Chondrocyte (in vitro differentiated cells): ENCODE measurements around the gene ATP5MG. TPM values are rescaled to one million over a fixed set of nuclear protein-coding genes. Genes with fewer than 3 reads are reported as not detected.

Experiments
- DNase-seq: peaks from one replicate; pipeline ENCODE4 v3.0.0; 2021; ENCODE audit warnings: mixed read lengths, low spot score
- H3K27ac Mint-ChIP-seq: one replicate; pipeline ENCODE4 v1.8.0; 2021; ENCODE audit warnings: mild to moderate bottlenecking, moderate library complexity, mixed read lengths; ENCODE audit not compliant: unreplicated experiment
- H3K27me3 Mint-ChIP-seq: 2 replicates; pipeline ENCODE4 v1.8.0; 2021; ENCODE audit warnings: low read depth, mixed read lengths
- H3K36me3 Mint-ChIP-seq: 2 replicates; pipeline ENCODE4 v1.8.0; 2021; ENCODE audit warnings: low read depth, mixed read lengths
- H3K4me1 Mint-ChIP-seq: 2 replicates; pipeline ENCODE4 v1.8.0; 2021; ENCODE audit warnings: low read depth, mild to moderate bottlenecking, mixed read lengths
- H3K4me3 Mint-ChIP-seq: one replicate; pipeline ENCODE4 v1.8.0; 2021; ENCODE audit warnings: mild to moderate bottlenecking, moderate library complexity, mixed read lengths; ENCODE audit not compliant: unreplicated experiment
- H3K9me3 Mint-ChIP-seq: 2 replicates; pipeline ENCODE4 v1.8.0; 2021; ENCODE audit warnings: low read depth, mixed read lengths
- CTCF ChIP-seq: fragments of 200-600 bp; sonication (generic); IDR thresholded peaks from 2 replicates; pipeline ENCODE4 v1.5.0; 2021; ENCODE audit warnings: antibody characterized with exemption, mild to moderate bottlenecking, moderate library complexity
- total RNA-seq: library from RNA; stranded (reverse); gene quantifications from 3 replicates; pipeline ENCODE4 v1.2.1, GENCODE V29; 2021

ATP5MG gene
- total RNA-seq, 1 donor from 2014 or later = 107 TPM

- H3K4me3 Mint-ChIP-seq = no peak overlapping the region
- no peaks in the 10 kb centered on the region for H3K36me3 Mint-ChIP-seq
- TF ChIP-seq CTCF = no peak
- no peaks in the 10 kb centered on the region for H3K27me3 Mint-ChIP-seq
- peaks cover 65% of the 10 kb centered on the region for H3K4me1 Mint-ChIP-seq
- H3K27ac Mint-ChIP-seq = no peak overlapping the region
- no peaks in the 10 kb centered on the region for H3K9me3 Mint-ChIP-seq
- no peak for DNase-seq
Measured at GRCh38 chr11:118442301-118442700, 40.9 kb downstream of the ATP5MG start.

GRCh38 chr11:118442908-118443589, 41.6 kb downstream of the ATP5MG start:
- no peaks in the 10 kb centered on the region for H3K9me3 Mint-ChIP-seq
- H3K36me3 Mint-ChIP-seq = no peaks in the 10 kb centered on the region
- peaks cover 63% of the 10 kb centered on the region for H3K4me1 Mint-ChIP-seq
- no peak for DNase-seq
- no peaks in the 10 kb centered on the region for H3K27me3 Mint-ChIP-seq
- no peak overlapping the region for H3K27ac Mint-ChIP-seq
- no peak overlapping the region for H3K4me3 Mint-ChIP-seq
- TF ChIP-seq CTCF = no peak

- no peaks in the 10 kb centered on the region for H3K36me3 Mint-ChIP-seq
- no peaks in the 10 kb centered on the region for H3K9me3 Mint-ChIP-seq
- DNase-seq = no peak
- no peaks in the 10 kb centered on the region for H3K27me3 Mint-ChIP-seq
- no peak overlapping the region for H3K4me3 Mint-ChIP-seq
- no peak overlapping the region for H3K27ac Mint-ChIP-seq
- TF ChIP-seq CTCF = no peak
- peaks cover 63% of the 10 kb centered on the region for H3K4me1 Mint-ChIP-seq
Measured at GRCh38 chr11:118443590-118444218, 42.3 kb downstream of the ATP5MG start.

GRCh38 chr11:118447423-118447822, 46.0 kb downstream of the ATP5MG start:
- Mint-ChIP-seq H3K36me3 (no peaks in the 10 kb centered on the region), H3K4me1 (peaks cover 41% of the 10 kb centered on the region), H3K4me3 (no peak overlapping the region), H3K27ac (no peak overlapping the region), H3K27me3 (no peaks in the 10 kb centered on the region), H3K9me3 (no peaks in the 10 kb centered on the region)
- TF ChIP-seq CTCF = no peak
- DNase-seq = no peak

- no peak for DNase-seq
- H3K36me3 Mint-ChIP-seq = no peaks in the 10 kb centered on the region
- no peak for TF ChIP-seq CTCF
- peaks cover 39% of the 10 kb centered on the region for H3K4me1 Mint-ChIP-seq
- H3K27me3 Mint-ChIP-seq = no peaks in the 10 kb centered on the region
- H3K4me3 Mint-ChIP-seq = no peak overlapping the region
- no peak overlapping the region for H3K27ac Mint-ChIP-seq
- no peaks in the 10 kb centered on the region for H3K9me3 Mint-ChIP-seq
Measured at GRCh38 chr11:118448294-118448693, 46.9 kb downstream of the ATP5MG start.
